HFFc6 (cell line): Measurements from ENCODE around the gene TADA2A. TPM values are rescaled to one million over a fixed set of nuclear protein-coding genes. Genes with fewer than 3 reads are reported as not detected.
A peak's percentile ranks its signal among the peaks of the same experiment; 100 is the strongest.

ENCODE experiments used
- DNase-seq: peaks from one replicate; pipeline ENCODE4 v3.0.0-alpha.2; 2018
- H3K27ac Mint-ChIP-seq: 2 replicates; pipeline ENCODE4 v1.8.0; 2020; ENCODE audit warnings: mild to moderate bottlenecking, mixed read lengths
- H3K27me3 Mint-ChIP-seq: 2 replicates; pipeline ENCODE4 v1.8.0; 2021; ENCODE audit warnings: mild to moderate bottlenecking, moderate library complexity, mixed read lengths; ENCODE audit not compliant: insufficient read depth
- H3K36me3 Mint-ChIP-seq: 2 replicates; pipeline ENCODE4 v1.8.0; 2021; ENCODE audit warnings: low read depth, mixed read lengths
- H3K4me1 Mint-ChIP-seq: 2 replicates; pipeline ENCODE4 v1.8.0; 2020; ENCODE audit warnings: low read depth, mixed read lengths
- H3K4me3 Mint-ChIP-seq: 2 replicates; pipeline ENCODE4 v1.8.0; 2020; ENCODE audit warnings: mild to moderate bottlenecking, moderate library complexity, mixed read lengths
- H3K9me3 Mint-ChIP-seq: 2 replicates; pipeline ENCODE4 v1.8.0; 2020; ENCODE audit warnings: mild to moderate bottlenecking, mixed read lengths
- CTCF ChIP-seq: fragments of 200-600 bp; sonication (generic); IDR thresholded peaks from 2 replicates; pipeline ENCODE4 v1.5.0; 2021; ENCODE audit warnings: antibody characterized with exemption, mild to moderate bottlenecking
- total RNA-seq, 6 experiments: library from RNA; stranded (reverse); fragmentation: NEBNext Ultra II Directional; extraction: Animal tissue kit (Norgen Biotek cat#: 25700); gene quantifications; 2 replicates in 1 of 6; 3 replicates in 5 of 6; pipeline ENCODE4 v1.2.3, GENCODE V29; 2021

The TADA2A gene
- total RNA-seq, 6 experiments from 2014 or later = 12.4 to 17.9 (median 16.2) TPM

- Mint-ChIP-seq H3K36me3 (peaks cover 35% of the 10 kb centered on the region), H3K27ac (peak overlapping the region; percentile 63), H3K4me1 (peaks cover 36% of the 10 kb centered on the region), H3K27me3 (no peaks in the 10 kb centered on the region; the same call in 1 of the 2 replicates), H3K9me3 (no peaks in the 10 kb centered on the region), H3K4me3 (peak overlapping the region; percentile 28; the same call in 1 of the 2 replicates)
- TF ChIP-seq CTCF = no peak
- DNase-seq = peak; percentile 33
Measured at GRCh38 chr17:37519251-37519985, 112.7 kb downstream of the TADA2A start.

- Mint-ChIP-seq H3K4me1 (peaks cover 36% of the 10 kb centered on the region), H3K27me3 (no peaks in the 10 kb centered on the region; the same call in 1 of the 2 replicates), H3K36me3 (peaks cover 35% of the 10 kb centered on the region), H3K9me3 (no peaks in the 10 kb centered on the region), H3K27ac (peak overlapping the region; percentile 63), H3K4me3 (peak overlapping the region; percentile 28; the same call in 1 of the 2 replicates)
- DNase-seq = no peak
- no peak for TF ChIP-seq CTCF
Measured at GRCh38 chr17:37520174-37520573, 113.5 kb downstream of the TADA2A start.

- no peak for TF ChIP-seq CTCF
- H3K27ac Mint-ChIP-seq = no peak overlapping the region
- H3K9me3 Mint-ChIP-seq = no peaks in the 10 kb centered on the region
- DNase-seq = no peak
- H3K36me3 Mint-ChIP-seq = peaks cover 35% of the 10 kb centered on the region
- no peak overlapping the region for H3K4me3 Mint-ChIP-seq
- H3K4me1 Mint-ChIP-seq = peaks cover 23% of the 10 kb centered on the region
- no peaks in the 10 kb centered on the region; the same call in 1 of the 2 replicates for H3K27me3 Mint-ChIP-seq
Measured at GRCh38 chr17:37521821-37522220, 115.1 kb downstream of the TADA2A start.

- Mint-ChIP-seq H3K36me3 (peaks cover 24% of the 10 kb centered on the region), H3K9me3 (no peaks in the 10 kb centered on the region), H3K27ac (no peak overlapping the region), H3K4me3 (no peak overlapping the region), H3K27me3 (no peaks in the 10 kb centered on the region; the same call in 1 of the 2 replicates), H3K4me1 (peaks cover 18% of the 10 kb centered on the region)
- DNase-seq = no peak
- TF ChIP-seq CTCF = no peak
Measured at GRCh38 chr17:37523715-37524219, 117.1 kb downstream of the TADA2A start.

- Mint-ChIP-seq H3K27me3 (peaks cover 1% of the 10 kb centered on the region), H3K4me3 (no peak overlapping the region), H3K36me3 (peaks cover 21% of the 10 kb centered on the region), H3K27ac (peak overlapping the region; percentile 17; the same call in 1 of the 2 replicates), H3K4me1 (peaks cover 18% of the 10 kb centered on the region), H3K9me3 (no peaks in the 10 kb centered on the region)
- DNase-seq = peak; percentile 64
- TF ChIP-seq CTCF = peak; percentile 84
Measured at GRCh38 chr17:37527249-37527851, 120.7 kb downstream of the TADA2A start.

Other genes starting within 250 kb of the TADA2A start
- not detected for gene C17orf78, start 30.9 kb upstream of the TADA2A start, total RNA-seq
- gene ACACA, start 50 bp upstream of the TADA2A start, total RNA-seq = 10 to 100 TPM; 37.7 to 43.0 (median 40.7) TPM
- 100 to 1,000 TPM in 2 of 6 experiments, 10 to 100 TPM in 4; 80.7 to 114 (median 97.4) TPM for gene DUSP14, start 83.0 kb downstream of the TADA2A start, total RNA-seq
- gene SYNRG, start 202.5 kb downstream of the TADA2A start, total RNA-seq = 10 to 100 TPM; 30.8 to 39.5 (median 36.1) TPM
- gene DDX52, start 236.6 kb downstream of the TADA2A start, total RNA-seq = 10 to 100 TPM; 22.4 to 29.8 (median 26.8) TPM